ENCODE data around the gene ALPP. TPM values are rescaled to one million over a fixed set of nuclear protein-coding genes. Genes with fewer than 3 reads are reported as not detected.
A peak's percentile ranks its signal among the peaks of the same experiment; 100 is the strongest.
"Not testable (repeated sequence)": the region's sequence is repeated elsewhere in the genome, so short reads cannot be mapped to it uniquely, and the experiment has no call there.

ALPP gene
- total and polyA plus RNA-seq, 2 of the 13 experiments (the other 11 are each of a cell fraction or from before 2014, with no cell fraction given) = not detected

DNA sequence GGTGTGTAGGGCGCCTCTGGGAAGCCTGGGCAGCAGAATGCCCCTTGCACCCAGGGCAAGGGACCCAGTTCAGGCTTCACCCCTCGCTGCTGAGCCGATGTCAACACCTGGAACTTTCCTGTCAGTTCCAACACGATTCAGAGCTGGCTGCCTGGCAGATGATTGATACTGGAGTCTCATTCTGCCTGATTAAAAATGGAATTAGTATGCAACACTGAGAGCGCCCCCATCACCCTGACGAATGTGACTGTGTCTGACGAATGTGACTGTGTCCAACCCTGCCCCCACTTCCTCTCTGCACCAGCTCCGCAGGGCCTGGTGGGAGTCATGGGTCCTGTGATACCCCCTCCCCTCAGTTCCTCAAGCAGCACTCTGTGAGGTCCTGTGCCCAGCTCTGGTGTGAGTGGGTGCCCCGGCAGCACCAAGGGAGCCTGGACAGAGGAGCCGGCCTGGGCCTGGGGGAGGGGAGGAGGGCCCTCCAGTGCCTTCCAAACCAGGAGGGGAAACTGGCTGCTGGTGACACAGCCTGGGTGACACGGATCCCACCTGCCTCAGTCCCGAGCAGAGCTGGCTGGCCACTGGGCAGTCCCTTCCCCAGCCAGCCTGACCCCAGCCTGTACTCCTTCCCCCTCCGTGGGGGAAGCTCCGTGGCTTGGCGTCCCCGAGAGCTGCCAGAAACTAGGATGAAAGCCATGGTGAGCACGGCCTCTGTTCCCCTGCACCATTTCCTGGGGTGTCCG lies 41.4 kb upstream of the ALPP start:
- Histone ChIP-seq H3K9ac (ENCODE audit: insufficient read depth, low read depth, low read length) (no peak overlapping the region), H3K9me3 (ENCODE audit: low read length) (no peaks in the 10 kb centered on the region)
- no peak for FAIRE-seq

DNA sequence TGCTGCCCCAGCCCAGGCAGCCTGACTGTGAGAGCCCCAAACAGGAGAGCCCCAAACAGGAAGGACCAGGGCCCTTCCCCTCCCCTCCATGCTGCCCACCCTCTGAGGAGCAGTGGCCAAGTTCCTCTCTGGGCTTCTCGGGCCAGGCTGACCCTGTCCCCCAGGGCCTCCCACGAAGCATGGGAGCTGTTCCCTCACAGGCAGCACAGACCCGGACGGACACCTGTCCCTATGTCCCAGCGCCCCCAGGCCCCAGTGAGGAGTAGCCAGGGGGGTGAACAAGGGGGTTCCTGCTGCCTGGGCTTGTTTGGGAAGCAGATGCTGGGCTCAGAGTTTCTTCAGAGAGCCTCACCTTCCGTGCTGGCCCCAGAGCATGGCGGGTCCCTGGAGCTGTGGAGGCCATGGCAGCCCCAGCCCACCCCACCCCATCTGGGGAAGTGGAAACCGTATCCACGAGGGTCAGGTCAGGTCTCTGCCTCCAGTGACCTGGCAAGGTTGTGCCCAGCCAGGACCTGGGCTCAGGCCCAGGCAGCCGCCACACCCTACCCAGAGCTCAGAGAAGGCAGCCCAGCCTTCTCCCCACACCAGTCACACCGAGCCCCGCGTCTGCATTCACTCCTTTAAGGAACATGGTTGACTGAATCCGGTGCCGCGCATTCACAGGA lies 40.3 kb upstream of the ALPP start:
- DNase-seq (ENCODE audit: low spot score); H3K4me1 ChIP-seq (ENCODE audit: insufficient read depth, low read length); H3K4me3 ChIP-seq (replicated peaks in 1 of 3; ENCODE audit: insufficient read depth in 1 of 3, low read depth in 2 of 3, low read length in 3 of 3); H3K9ac ChIP-seq (ENCODE audit: insufficient read depth, low read depth, low read length); BruUV-seq (replicated peaks); H3K79me2 ChIP-seq (ENCODE audit: insufficient read depth, low read length); FAIRE-seq; POLR2A ChIA-PET; ATAC-seq; H2AFZ ChIP-seq (ENCODE audit: low read length); H3K9me3 ChIP-seq (ENCODE audit: low read length); in situ Hi-C loops (cut with HindIII; ENCODE audit: extremely low pct_ligation_motif_present, low pct_unique_long_range_greater_than_20kb); H4K20me1 ChIP-seq (ENCODE audit: insufficient read depth, low read length); H3K4me2 ChIP-seq (ENCODE audit: low read depth, low read length); intact Hi-C loops (cut with micrococcal nuclease; ENCODE audit: unreplicated experiment); H3K27ac ChIP-seq (ENCODE audit: extremely low read length, insufficient read depth, low read length); CTCF ChIA-PET (ENCODE audit: low intra/inter-chr PET ratio, low total read pairs); H3K27me3 ChIP-seq (ENCODE audit: control insufficient read depth in 1 of 2, insufficient read depth in 2 of 2, low read length in 2 of 2); H3K36me3 ChIP-seq (replicated peaks in 1 of 2; ENCODE audit: control insufficient read depth in 1 of 2, insufficient read depth in 2 of 2, low read length in 2 of 2): not testable (repeated sequence)
- WGBS (ENCODE audit: low lambda C conversion rate) = 84% methylated on average over 6 of the region's 16 CpGs

More for the DNA sequence above, 41.4 kb upstream of the ALPP start:
- TF ChIP-seq, protein P1, sequence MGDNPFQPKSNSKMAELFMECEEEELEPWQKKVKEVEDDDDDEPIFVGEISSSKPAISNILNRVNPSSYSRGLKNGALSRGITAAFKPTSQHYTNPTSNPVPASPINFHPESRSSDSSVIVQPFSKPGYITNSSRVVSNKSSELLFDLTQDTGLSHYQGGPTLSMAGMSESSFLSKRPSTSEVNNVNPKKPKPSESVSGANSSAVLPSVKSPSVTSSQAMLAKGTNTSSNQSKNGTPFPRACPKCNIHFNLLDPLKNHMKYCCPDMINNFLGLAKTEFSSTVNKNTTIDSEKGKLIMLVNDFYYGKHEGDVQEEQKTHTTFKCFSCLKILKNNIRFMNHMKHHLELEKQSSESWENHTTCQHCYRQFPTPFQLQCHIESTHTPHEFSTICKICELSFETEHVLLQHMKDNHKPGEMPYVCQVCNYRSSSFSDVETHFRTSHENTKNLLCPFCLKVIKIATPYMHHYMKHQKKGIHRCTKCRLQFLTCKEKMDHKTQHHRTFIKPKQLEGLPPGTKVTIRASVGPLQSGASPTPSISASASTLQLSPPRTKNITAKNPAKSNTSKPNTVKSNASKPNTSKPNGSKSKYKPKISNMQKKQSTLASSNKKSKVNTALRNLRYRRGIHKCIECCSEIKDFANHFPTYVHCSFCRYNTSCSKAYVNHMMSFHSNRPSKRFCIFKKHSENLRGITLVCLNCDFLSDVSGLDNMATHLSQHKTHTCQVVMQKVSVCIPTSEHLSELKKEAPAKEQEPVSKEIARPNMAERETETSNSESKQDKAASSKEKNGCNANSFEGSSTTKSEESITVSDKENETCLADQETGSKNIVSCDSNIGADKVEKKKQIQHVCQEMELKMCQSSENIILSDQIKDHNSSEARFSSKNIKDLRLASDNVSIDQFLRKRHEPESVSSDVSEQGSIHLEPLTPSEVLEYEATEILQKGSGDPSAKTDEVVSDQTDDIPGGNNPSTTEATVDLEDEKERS (CRISPR knock-in tag; IDR thresholded peaks at IDR 0.05) = no peak
- 0 out of 2 replicates have a peak, but pooled peaks have one; percentile 17 for TF ChIP-seq REXO4 (CRISPR knock-in tag; IDR thresholded peaks at IDR 0.05; ENCODE audit: borderline replicate concordance)
- H3K27me3 ChIP-seq (ENCODE audit: control insufficient read depth in 1 of 2, insufficient read depth in 2 of 2, low read length in 2 of 2) = no peaks in the 10 kb centered on the region
- WGBS (ENCODE audit: low lambda C conversion rate) = 90% methylated on average over 14 of the region's 18 CpGs
- no peaks in the 10 kb centered on the region for H3K79me2 ChIP-seq (ENCODE audit: insufficient read depth, low read length)
- H3K4me3 ChIP-seq (replicated peaks in 1 of 3; ENCODE audit: insufficient read depth in 1 of 3, low read depth in 2 of 3, low read length in 3 of 3) = no peak overlapping the region
- H4K20me1 ChIP-seq (ENCODE audit: insufficient read depth, low read length) = peaks cover 6% of the 10 kb centered on the region; the same call in 1 of the 2 replicates
- H3K4me1 ChIP-seq (ENCODE audit: insufficient read depth, low read length) = peaks cover 9% of the 10 kb centered on the region
- H2AFZ ChIP-seq (ENCODE audit: low read length) = no peak overlapping the region
- H3K36me3 ChIP-seq (replicated peaks in 1 of 2; ENCODE audit: control insufficient read depth in 1 of 2, insufficient read depth in 2 of 2, low read length in 2 of 2) = 0 out of 5 replicates have a peak, but pooled peaks cover 0 to 6% of the 10 kb centered on the region in 2 experiments
- no peak for DNase-seq (ENCODE audit: low spot score)
- ChIA-PET CTCF (ENCODE audit: low intra/inter-chr PET ratio, low total read pairs) (no interaction called here), POLR2A (no interaction called here)
- H3K27ac ChIP-seq (ENCODE audit: extremely low read length, insufficient read depth, low read length) = no peak overlapping the region
- no peak overlapping the region for H3K4me2 ChIP-seq (ENCODE audit: low read depth, low read length)
- in situ Hi-C loops (cut with HindIII; ENCODE audit: extremely low pct_ligation_motif_present, low pct_unique_long_range_greater_than_20kb) (no loop called here), intact Hi-C loops (cut with micrococcal nuclease; ENCODE audit: unreplicated experiment) (no loop called here)
- no peak for ATAC-seq
- no TSS peak for BruUV-seq (replicated peaks)
